NCI-H748 (cell line): ENCODE data around the gene MRPS7.

ENCODE experiments used
- DNase-seq: peaks from one replicate; lab custom pipeline; 2025; ENCODE audit not compliant: unreplicated experiment; lab: John Stamatoyannopoulos, UW

MRPS7 gene

GRCh38 chr17:75261336-75262111 lies at the start of gene MRPS7, which contains the start of gene GGA3:
TSS of gene MRPS7 (plus strand) at chr17:75261879. CDS start at chr17:75261901, 22 bp downstream.
TSS of gene GGA3 (minus strand) at chr17:75261606. CDS start at chr17:75261587, 19 bp downstream.
- peak; percentile 89 for DNase-seq

DNA sequence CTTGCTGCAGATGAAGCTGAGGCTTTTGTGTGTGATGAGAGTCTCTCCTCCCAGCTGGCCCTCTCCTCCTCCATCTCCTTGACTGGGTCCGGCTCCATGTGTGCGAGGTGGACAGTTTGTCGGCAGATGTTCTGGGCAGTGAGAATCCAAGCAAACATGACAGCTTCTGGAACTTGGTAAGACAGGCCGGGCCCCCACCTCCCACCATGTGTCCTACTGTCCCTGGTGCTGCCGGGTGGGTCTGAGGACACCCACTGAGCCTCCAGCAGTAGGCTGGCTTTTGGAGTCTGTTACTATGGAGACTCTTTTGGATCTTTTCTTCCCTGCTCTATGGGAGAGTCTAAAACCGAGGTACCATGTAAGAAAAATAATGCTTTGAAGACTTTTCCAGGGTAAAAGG lies 43.5 kb upstream of the MRPS7 start:
- DNase-seq = no peak

DNA sequence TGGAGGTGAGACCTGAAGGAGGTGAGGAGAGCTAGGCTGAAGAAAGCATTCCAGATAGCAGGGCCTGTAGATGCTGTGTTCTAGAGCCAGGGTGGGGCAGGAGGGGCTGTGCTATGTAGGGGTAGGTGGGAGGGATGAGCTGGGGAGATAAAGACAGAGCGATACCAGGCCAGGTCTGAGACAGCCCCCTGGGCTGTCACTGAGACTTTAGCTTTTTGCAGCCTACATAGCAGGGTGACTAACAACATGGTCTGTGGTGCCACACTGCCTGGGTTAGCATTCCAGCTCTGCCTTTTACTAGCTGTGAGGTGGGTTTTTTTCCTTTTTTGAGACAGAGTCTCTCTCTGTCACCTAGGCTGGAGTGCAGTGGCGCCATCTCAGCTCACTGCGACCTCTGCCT lies 41.9 kb upstream of the MRPS7 start:
- no peak for DNase-seq

DNA sequence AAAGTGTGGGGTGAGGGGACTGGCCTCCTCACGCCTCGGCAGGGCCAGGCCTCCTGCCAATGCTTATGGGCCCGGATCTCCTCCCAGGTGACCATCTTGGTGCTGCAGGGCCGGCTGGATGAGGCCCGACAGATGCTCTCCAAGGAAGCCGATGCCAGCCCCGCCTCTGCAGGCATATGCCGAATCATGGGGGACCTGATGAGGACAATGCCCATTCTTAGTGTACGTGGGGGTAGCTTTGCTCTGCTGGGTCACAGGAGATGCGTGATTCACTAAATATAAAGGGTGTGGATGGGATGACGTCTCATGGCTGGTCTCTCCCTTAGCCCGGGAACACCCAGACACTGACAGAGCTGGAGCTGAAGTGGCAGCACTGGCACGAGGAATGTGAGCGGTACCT lies 36.7 kb upstream of the MRPS7 start:
- no peak for DNase-seq

DNA sequence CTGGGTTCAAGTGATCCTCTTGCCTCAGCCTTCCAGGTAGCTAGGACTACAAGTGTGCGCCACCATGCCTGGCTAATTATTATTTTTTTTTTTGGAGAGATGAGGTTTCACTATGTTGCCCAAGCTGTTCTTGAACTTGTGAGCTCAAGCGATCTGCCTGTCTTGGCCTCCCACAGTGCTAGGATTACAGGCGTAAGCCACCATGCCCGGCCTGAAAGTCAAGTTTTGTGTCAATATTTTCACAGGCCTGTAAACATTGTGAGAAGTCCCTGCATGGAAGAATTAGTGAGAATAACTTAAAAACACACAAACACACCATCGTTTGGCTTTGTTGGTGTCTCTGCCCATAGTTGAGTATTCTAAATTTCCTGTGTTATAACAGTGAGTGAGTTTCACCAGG lies 34.0 kb upstream of the MRPS7 start:
- no peak for DNase-seq

DNA sequence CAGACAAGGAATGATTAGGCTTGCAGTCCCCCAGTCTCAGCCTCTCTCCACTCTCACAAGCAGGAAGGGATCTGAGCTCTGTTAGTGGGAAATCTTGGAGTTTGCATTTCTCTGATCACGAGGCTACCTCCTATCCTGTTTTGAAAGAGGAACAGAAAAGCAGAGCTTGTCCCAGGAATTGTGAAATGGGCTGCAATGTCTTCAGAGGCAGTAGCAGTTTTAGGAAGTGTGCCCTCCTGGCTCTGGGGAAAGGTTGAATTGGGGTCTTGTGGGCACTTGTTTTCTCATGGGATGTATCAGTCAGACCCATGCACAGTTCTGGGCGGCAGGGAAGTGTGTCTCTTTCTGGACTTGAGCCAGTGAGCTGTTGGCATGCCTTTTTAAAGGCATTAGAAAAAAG lies 33.4 kb upstream of the MRPS7 start:
- DNase-seq = no peak

DNA sequence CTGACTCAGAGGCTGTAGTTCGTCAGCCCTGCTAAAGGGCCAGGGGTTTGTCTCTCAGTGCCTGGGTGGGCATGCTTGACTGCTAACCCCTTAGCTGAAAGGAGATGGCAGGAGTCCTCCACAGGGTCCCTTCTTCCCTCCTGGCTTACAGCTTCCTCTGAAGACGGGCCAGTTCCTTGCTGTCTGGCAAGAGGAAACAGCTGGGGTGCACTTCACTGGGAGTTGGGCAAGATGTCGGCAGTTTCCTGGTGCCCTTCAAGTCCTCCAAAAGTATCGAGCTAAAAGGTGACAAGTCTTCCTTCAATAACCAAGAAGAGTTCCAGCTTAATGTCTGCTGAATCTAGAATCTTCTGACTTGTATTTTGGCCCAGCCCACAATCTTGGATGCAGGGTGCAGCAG lies 32.8 kb upstream of the MRPS7 start:
- no peak for DNase-seq

DNA sequence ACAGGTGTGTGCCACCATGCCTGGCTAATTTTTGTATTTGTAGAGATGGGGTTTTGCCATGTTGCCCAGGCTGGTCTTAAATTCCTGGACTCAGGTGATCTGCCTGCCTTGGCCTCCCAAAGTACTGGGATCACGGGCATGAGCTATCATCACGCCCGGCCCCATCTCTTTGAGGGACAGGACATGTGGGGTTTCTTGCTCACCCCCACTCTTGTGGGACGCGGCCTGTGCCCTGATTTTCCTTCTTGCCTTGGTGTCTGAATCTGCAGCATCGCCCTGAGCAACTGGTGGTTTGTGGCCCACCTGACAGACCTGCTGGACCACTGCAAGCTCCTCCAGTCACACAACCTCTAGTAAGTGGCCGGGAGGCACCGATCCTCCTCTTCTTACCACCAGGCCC lies 30.6 kb upstream of the MRPS7 start:
- no peak for DNase-seq

GRCh38 chr17:75231741-75232464 lies 29.8 kb upstream of the MRPS7 start:
- no peak for DNase-seq

GRCh38 chr17:75232786-75233185 lies 28.9 kb upstream of the MRPS7 start:
- DNase-seq = no peak

DNA sequence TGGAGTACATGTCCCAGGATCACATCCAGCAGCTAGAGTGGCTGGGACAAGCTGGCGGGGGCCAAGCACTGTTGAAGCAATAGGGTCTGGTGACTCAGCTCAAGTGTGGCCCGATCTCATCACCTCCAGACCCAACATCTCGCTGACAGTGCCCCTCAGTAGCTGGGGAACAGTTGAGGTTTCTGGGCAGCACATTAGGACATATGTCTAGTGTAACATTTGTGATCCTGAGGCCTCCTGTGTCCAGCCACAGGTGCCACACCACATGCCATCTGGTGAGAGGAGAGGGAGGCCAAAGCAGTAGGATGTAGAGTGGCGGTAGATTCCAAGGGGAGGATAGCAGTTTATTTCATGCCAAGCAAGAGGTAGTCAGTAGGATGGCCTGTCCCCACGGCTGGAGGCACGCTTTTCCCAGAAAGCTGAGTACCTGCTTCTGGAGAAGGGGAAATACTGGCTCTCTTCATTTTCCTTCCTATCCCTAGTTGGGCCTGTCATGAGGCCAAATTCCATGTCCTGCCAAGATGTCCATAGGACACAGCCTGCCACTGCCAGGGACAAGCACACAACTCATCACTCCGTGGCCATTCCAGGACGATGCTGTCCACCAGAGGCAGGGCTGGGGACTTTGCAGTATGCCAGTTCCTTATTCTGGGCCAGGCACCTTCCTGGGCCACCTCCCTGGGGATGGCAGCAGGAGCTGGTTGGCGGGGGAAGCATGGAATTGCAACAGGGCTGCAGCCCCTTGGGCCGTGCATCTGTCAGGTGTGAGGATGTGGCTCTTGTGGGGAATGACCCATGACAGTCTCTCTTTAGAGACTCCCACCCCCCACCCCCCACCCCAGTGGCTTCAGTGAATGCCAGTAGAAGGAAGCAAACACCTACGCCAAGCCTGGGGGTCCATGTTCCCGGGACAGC lies 24.3 kb upstream of the MRPS7 start:
- DNase-seq = no peak

DNA sequence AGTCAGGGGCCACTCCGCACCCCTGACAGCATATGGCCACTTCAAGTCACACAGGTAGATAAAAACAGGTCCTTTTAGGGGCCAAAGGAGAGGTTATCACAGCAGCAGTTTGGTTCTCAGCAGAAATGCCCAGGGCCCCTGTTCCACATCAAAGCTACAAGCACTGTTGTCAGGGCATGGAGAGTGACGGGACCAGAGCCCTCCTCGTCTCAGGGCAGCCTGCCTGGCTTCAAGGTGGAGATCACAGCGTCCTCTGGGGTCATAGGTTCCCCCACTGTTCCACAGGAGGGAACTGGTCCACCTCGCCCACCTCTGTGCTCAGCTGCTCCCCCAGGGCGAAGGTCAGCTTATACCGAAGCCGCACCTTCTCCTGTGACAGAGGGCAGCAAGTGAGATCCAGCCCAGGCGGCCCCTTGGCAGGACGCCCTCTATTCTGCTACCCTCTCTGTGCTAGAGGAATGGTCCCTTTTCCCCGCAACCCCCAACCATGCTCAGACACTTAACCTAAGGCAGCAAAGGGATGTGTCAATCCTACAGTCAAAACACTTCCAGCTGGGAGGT lies 23.6 kb upstream of the MRPS7 start:
- no peak for DNase-seq

DNA sequence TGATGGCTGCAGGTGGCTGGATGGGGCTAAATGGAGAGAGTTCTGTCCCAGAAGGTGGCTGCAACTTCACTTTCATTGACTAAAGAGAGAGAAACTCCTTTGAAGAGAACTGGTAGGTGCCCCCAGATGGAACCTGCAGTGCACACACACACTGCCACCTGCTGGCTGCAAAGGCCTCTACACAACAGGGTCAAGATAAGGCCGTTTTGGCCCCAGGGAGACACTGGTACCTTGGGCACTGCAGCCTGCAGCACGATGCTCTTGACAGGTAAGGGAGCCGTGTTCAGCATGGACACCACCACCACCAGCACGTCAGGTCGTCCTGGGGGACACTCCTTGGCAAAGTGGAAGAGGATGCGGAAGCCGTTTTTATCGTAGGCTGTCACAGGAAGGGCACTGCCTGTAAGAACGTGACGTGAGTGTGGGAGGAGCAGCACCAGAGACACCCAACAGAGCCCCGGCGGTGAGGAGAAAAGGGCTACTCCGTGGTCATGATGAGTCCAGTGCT lies 22.9 kb upstream of the MRPS7 start:
- DNase-seq = peak; percentile 58

GRCh38 chr17:75239214-75239613 lies 22.5 kb upstream of the MRPS7 start:
- no peak for DNase-seq

DNA sequence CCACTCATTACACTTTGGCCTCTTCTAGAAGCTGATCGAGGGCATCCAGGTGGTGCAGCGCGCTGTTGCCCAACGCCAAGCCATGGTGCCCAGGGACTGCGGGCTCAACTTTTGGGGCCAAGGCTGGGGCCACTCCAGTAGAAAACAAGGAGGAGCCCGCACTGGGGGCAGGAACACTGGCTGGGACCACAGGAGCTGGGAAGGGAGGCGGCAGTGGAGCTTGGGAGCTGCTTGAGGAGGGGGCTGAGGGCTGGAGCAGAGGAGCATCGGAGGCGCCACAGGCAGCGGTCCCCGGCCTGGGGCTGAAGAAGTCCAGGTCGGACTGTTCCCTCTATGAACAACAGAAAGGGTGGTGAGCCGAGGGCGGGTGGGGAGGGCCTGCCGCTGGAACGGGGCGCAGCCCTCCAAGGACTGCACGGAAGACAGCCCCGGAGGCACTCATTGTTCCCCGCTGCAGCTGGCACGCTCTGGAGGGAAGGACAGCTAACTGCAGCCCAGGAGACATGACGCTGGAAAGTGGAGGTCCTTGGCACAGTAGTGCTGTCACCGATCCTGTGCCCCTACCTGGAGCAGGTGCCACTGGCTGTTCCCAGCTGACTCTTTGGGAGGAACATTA lies 21.8 kb upstream of the MRPS7 start:
- DNase-seq = no peak

- DNase-seq = peak; percentile 27
These were observed 21.1 kb upstream of the MRPS7 start for GRCh38 chr17:75240394-75241142.

DNA sequence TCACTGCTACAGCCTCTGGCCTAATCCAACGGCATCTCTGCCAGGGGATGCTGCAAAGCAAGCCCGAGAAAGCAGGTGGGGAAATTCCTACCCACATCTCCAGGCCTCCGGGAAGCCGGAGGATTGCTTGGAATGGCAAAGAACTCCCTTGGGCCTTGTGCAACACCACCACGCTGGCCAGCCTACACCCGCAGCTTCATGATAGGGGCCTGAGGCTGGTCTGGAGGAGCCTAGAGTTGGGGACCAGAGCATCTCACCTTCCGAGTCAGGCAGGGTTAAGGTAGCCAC lies 20.6 kb upstream of the MRPS7 start:
- DNase-seq = no peak

DNA sequence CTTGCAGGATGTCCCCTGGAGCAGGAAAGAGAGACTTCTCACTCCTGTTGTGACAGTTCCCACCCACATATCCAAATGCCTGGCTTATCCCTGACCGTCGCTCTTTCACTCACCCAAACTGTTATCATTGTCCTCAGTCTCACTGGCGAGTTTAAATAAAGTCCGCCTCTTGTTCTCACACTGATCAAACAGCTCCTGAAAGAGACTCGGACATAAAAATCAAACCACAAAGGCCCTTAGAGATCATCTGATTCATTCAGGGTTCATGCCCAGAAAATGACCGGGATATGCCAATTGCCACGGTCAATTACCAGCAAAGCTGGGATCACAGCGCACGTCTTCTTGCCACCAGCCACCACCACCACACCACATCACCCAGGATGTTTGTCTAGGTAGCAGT lies 20.2 kb upstream of the MRPS7 start:
- DNase-seq = no peak

DNA sequence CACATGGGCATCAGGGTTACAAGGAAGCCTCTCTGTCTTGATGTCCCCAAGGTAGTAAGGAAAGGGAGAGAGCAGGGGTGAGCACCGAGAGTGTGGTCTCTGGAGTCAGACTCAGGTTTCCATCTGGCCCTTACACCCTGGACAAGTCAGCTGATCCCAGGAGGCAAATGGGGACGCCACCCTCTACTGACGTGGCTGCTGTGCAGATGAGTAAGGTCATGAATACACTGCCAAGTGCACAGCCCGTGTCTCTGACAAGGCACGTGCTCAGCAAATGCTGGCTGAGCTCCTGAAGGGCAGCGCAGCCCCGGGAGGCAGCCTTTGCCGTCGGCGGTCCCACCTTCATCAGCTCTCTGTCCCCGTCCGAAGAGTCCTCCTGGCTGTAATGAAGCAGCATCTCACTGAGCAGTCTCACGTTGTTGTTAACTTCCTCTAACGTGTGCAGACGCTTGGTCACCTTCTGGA lies 19.7 kb upstream of the MRPS7 start:
- no peak for DNase-seq
